Measurements from ENCODE around the gene DAP. TPM values are rescaled to one million over a fixed set of nuclear protein-coding genes. Genes with fewer than 3 reads are reported as not detected.
A peak's percentile ranks its signal among the peaks of the same experiment; 100 is the strongest.
"Not testable (repeated sequence)": the region's sequence is repeated elsewhere in the genome, so short reads cannot be mapped to it uniquely, and the experiment has no call there.

The DAP gene
- total RNA-seq, 1 donor from 2014 or later: 13.6 TPM

DNA sequence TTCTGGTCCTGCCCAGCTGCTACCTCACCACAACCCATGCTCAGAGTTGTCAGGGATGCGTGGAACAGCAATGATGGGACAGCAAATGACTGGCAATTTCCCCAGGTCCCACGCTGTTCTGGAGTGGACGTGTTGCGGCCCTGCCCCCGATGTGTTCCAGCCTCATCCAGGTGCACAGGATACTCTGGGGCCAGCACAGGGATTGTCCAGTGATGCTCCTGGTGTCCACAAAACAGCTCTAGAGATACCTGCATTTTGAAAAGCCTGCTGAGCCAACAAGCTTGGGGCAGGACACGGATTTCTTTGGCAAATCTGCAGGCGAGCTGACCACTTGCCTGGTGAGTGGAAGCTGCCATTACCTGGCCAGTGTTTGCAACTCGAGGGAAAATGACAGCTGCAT, 108.4 kb downstream of the DAP start:
- intact Hi-C loops (cut with DNase I): no loop called here
- ATAC-seq (ENCODE audit: poor library complexity) (peak; percentile 6), DNase-seq (no peak)

DNA sequence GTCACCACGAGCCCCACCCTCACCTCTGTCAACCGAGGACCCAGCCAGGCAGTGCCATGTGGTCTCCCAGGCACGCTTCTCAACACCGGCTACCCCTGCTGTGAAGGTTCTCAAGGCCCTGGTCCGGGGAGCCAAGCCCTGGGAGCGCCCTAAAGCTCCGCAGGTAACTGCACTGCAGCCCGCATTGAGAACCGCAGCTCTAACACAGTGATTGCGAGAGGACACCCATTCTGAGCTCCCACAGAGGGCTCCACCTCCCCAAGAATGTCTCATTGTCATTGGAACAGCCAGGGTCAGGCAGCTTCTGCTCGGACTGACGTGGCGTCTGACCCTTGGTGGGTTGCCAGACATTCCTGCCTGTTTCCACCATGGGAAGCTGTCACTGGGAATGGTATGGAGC, 108.9 kb downstream of the DAP start:
- intact Hi-C loops (cut with DNase I): no loop called here
- ATAC-seq (ENCODE audit: poor library complexity) (no peak), DNase-seq (no peak)

DNA sequence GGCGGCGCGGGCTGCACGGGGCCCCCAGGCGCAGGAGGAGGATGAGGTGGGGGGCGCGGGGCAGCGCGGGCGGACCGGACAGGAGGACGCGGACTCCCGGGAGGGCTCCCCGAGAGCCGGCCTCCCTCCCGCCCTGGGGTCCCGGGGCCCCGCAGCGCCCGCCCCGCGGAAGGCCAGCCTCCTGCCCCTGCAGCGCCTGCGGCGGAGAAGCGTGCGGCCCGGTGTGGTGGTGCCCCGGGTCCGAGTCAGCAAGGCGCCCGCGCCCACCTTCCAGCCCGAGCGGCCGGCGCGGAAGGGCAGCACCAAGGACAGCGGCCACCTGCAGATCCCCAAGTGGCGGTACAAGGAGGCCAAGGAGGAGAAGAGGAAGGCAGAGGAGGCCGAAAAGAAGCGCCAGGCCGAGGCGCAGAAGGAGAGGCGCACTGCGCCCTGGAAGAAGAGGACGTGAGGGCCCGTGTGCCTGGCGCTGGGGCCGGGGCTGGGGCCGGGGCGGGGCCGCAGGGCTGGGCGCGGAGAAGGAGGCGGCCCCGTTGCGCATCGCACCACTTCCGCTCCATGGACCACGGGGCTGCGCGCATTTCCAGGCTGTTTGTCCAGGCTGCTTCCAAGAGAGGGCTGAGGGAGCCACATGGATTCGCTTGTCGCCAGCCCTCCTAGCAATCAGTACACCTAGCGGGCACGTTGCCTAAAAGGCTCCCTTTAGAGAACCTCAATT, 111.2 kb downstream of the DAP start:
- ATAC-seq (ENCODE audit: poor library complexity) (no peak), DNase-seq (no peak)
- intact Hi-C loops (cut with DNase I): no loop called here

DNA sequence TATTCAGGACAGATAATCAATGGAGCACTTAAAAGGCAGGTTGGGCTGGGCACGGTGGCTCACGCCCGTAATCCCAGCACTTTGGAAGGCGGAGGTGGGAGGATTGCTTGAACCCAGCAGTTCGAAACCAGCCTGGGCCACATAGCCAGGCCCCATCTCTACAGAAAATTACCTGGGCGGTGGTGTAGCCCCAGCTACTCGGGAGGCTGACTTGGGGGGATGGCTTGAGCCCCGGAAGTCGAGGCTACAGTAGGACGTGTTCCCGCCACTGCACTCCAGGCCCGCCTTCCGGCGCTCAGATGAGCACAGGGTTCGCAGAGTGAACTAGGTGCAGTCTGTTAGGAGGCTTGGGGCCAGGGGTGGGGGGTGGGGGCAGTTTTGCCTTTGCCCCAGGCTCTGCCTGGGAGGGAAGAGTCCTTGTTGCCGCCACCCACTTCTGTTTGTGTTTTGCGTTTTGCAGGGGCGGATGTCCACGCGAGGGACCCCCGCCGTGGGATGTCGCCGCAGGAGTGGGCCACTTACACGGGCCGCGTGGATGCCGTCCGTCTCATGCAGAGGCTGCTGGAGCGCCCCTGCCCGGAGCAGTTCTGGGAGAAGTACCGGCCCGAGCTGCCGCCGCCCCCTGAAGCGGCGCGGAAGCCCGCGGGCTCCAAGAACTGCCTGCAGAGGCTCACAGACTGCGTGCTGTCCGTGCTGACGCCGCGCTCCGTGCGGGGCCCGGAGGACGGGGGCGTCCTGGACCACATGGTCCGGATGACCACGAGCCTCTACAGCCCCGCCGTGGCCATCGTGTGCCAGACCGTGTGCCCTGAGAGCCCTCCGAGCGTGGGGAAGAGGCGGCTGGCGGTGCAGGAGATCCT, 112.0 kb downstream of the DAP start:
- ATAC-seq (ENCODE audit: poor library complexity): no peak
- DNase-seq: no peak
- intact Hi-C loops (cut with DNase I): no loop called here

DNA sequence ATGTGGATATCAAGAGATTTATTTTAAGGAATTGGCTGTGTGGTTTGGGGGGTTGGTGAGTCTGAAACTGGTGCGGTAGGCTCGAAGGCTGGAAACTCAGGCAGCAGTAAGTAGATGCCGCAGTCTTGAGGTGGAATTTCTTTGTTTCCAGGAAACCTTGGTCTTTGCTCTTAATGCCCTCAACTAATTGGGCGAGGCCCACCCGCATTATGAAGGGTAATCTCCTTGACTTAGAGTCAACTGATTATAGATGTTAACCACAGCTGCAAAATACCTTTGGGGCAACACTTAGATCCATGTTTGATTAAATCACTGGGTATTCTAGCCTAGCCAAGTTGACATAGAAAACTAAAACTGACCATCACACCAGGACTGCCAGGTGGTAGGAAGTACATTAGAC, 113.4 kb downstream of the DAP start:
- intact Hi-C loops (cut with DNase I): no loop called here
- ATAC-seq (ENCODE audit: poor library complexity) (no peak), DNase-seq (no peak)

DNA sequence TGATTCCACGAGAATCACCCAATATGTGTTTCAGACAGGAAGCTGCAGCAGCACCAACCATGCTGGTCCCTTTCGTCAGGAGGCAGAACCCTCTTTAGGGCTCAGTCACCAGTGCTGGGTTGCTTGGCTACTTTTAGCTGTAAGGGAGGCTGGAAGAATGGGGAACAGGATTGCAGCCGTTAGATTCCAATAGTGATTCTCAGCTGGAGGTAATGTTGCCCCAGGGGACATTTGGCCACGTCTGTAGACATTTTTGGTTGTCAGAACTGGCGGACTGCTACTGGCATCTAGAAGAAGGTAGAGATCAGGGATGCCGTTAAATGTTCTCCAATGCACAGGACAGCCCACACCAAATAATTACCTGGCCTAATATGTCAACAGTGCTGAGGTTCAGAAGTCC, 115.4 kb downstream of the DAP start:
- intact Hi-C loops (cut with DNase I): no loop called here
- DNase-seq (no peak), ATAC-seq (ENCODE audit: poor library complexity) (no peak)

DNA sequence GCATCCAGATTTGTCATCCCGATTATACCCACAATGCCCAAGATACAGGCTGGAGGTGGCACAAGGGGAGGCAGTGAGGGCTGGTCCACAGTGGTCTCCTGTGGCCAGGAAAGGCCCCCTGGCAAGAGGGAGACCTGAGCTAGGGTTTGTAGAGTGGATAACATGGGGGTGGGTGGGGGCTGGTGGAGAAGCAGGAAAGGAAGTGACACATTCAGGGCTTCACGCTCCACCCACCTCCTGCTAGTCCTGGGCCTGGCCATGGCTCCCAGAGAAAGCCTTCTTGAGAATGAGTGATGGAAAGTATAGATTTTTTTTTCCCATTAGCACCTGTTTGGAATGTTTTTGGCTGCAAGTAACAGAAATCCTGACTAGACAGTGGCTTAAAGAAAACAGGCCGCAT, 115.9 kb downstream of the DAP start:
- ATAC-seq (ENCODE audit: poor library complexity): no peak
- no peak for DNase-seq
- intact Hi-C loops (cut with DNase I): no loop called here

DNA sequence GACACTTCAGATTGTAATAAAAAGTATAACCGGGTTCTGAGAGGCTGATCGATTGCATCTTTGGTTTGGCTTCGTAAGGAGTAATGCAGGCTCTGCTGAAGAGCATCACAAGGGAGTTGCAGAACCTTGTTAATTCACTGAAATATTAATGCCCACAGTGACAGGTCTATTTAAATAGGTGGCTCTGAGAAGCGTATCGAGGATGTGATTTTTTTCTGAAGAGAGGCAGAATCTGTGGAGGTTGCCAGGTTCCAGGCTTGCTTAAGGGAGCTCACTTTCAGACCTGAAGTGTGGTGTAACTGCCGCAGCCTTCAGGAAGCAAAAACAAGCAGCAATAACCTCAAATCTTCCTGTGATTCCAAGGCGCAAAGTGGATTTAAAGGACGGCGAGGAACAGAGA, 116.8 kb downstream of the DAP start:
- intact Hi-C loops (cut with DNase I): no loop called here
- no peak for ATAC-seq (ENCODE audit: poor library complexity)

DNA sequence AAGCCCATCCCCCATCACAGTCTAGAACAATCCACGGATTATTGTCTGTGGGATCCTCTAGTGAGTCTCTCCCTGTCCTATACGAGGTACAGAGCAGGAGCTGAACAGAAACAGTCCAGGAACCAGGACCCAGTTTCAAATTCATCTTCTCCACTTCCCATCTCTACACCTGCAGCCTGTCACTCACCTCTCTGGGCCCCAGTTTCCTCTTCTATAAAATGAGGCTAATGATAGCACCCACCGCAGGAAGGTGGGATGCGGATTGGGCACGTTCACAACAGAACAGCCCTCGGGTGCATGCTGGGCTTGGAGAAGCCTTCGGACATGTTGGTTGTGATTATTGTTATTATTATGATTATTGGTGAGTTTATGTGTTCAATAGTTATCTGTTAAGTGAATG, 118.7 kb downstream of the DAP start:
- intact Hi-C loops (cut with DNase I): no loop called here
- no peak for DNase-seq
- no peak for ATAC-seq (ENCODE audit: poor library complexity)

More for the DNA sequence above, 116.8 kb downstream of the DAP start:
- no peak for DNase-seq

DNA sequence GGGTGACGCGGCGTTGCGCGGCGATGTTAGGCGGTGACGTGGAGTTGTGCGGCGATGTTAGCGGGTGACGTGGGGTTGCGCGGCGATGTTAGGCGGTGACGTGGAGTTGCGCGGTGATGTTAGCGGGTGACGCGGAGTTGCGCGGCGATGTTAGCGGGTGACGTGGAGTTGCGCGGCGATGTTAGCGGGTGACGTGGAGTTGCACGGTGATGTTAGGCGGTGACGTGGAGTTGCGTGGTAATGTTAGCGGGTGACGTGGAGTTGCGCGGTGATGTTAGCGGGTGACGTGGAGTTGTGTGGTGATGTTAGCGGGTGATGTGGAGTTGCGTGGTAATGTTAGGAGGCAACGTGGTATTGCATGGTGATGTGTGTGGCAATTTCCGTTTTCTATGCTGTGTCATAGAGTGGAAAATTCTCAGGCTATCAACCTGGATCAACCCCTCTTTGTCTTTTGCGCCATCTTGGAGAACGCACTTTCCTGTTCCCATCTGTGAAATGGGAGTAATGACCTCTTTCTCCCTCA, 121.1 kb downstream of the DAP start:
- DNase-seq: no peak
- ATAC-seq (ENCODE audit: poor library complexity): no peak
- intact Hi-C loops (cut with DNase I): no loop called here

DNA sequence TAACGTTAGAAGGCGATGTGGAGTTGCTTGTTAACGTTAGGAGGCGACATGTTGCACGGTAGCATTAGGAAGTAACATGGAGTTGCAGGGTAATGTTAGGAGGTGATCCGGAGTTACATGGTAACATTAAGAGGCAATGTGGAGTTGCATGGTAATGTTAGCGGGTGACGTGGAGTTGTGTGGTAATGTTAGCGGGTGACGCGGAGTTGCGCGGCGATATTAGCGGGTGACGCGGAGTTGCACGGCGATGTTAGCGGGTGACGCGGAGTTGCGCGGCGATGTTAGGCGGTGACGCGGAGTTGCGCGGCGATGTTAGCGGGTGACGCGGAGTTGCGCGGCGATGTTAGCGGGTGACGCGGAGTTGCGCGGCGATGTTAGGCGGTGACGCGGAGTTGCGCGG, 122.3 kb downstream of the DAP start:
- ATAC-seq (ENCODE audit: poor library complexity); DNase-seq; intact Hi-C loops (cut with DNase I): not testable (repeated sequence)

DNA sequence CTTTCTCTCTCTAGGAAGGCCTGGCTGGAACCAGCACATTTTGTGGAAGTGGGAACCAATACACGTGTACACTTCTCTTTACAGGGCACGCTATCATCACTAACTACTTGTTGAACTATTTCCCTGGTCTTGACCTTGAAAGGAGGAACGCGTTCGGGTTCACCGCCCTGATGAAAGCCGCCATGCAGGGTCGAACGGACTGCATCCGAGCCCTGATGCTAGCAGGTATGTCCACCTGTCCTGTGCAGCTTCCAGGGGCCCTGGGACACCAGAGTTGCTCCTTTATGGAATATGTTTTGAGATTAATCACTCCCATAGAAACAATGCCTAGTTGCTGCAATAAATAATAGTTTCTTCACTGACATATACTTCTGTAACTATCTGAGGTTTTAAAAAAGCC, 123.1 kb downstream of the DAP start:
- intact Hi-C loops (cut with DNase I): no loop called here
- ATAC-seq (ENCODE audit: poor library complexity) (no peak), DNase-seq (no peak)

DNA sequence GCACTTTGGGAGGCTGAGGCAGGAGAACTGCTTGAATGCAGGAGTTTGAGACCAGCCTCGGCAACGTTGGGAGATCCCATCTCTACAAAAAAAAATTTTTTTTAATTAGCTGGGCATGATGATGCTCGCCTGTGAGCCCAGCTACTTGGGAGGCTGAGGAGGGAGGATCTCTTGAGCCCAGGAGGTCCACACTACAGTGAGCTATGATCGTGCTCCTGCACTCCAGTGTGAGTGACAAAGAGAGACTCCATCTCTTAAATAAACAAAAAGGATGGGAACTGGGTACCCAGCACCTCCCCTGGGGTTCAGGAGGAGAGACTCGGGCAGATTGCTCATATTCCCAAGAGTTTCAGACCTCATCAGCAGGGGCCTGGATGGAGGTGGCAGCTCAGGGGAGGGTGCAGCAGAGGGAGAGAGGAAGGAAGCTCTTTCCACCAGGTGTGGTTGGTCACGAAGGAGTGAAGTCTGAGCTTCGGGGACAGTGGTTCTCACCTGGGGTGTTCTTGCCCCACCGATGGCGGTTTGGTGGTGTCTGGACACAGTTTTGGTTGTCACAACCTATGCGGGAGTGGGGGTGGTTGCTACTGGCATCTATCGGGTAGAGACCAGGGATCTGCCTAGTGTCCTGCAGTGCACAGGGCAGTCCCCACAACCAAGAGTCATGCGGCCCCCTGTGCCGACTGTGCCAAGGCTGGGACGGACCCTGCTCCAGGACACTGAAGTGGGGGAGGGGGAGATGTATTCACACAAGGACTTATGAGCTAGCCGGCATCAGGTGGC, 124.5 kb downstream of the DAP start:
- DNase-seq (no peak), ATAC-seq (ENCODE audit: poor library complexity) (no peak)
- intact Hi-C loops (cut with DNase I): no loop called here

DNA sequence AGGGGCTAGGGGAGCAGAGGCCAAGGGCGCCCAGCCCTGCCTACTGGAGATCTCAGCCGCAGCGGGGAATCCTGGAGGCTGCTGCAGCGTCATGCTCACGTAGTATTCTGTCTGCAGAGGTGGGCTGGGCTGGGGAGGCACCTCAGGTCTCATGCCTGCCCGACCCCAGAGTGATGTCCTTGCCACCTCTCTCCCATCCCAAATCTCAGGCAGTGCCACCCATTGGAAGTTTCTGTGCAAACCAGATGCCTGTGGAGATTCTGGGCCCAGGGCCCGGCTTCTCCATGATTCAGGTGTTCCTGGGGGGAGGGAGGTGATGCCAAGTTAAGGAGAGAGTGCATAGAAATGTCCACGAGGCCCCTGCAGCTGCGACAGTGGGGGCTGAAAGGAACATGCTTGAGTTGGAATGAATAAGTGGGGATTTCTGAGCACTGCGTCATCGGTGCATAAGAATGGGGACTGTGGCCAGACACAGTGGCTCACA, 125.1 kb downstream of the DAP start:
- no peak for DNase-seq
- no peak for ATAC-seq (ENCODE audit: poor library complexity)
- intact Hi-C loops (cut with DNase I): no loop called here

DNA sequence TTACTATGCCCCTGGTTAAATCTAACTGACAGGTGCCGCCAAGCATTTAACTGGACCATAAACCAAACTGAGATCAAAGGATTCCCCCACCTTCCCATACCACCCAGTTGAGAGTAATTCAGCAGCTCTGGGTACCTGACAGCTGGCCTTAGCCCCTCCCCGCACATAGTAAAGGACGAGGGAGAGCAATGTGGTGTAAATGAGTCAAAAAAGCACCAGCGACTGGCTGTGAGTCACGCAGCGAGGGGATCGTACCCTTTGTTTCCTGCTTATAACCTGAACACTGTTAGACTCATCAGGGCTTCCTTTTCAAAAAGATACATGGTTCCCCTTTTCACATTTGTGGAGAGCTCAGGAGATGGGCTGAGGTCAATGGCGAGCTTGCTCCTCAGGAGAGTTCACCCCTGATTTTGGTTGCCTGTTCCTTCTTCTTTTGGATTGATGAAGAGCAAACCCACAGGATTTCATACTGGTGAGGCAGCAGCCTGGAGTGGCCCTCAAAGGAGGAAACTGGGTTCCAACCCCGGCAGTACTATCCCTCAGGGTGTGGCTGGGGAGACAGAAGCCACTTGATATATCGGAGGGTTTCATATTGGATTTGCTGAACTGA, 125.7 kb downstream of the DAP start:
- DNase-seq (no peak), ATAC-seq (ENCODE audit: poor library complexity) (no peak)
- intact Hi-C loops (cut with DNase I): no loop called here

DNA sequence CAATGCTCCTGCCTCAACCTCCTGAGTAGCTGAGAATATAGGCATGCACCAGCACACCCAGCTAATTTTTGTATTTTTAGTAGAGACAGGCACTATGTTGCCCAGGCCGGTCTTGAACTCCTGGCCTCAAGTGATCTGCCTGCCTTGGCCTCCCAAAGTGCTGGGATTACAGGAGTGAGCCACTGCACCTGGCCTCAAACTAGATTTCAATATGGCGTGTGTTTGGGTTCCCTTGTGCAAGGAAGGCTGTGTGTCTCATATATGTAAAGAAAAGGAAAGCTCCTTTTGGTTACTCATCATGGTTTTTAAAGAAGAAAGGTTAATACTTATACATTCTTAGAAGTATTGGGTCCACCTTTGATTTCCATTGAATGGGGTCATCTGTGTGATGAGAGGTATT, 126.5 kb downstream of the DAP start:
- intact Hi-C loops (cut with DNase I): no loop called here
- ATAC-seq (ENCODE audit: poor library complexity): no peak
- no peak for DNase-seq

DNA sequence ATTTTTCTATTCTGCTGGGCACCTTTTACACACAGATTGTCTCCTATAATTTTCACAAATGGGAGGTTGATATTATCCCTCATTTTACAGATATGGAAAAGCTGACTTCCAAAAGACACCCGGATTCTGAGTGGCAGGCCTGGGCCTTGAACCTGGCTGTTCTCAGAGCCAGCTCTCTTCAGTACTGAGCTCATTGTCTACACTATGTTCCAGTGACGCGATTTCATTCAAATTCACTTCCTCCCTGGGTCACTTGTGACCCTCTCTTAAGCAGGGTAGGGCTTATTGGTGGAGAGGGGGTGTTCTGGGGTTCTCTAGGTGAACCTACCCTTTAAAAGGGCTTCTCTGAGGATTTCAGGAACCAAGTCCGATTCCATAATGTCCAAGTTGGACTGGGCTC, 127.0 kb downstream of the DAP start:
- DNase-seq (no peak), ATAC-seq (ENCODE audit: poor library complexity) (no peak)
- intact Hi-C loops (cut with DNase I): no loop called here

DNA sequence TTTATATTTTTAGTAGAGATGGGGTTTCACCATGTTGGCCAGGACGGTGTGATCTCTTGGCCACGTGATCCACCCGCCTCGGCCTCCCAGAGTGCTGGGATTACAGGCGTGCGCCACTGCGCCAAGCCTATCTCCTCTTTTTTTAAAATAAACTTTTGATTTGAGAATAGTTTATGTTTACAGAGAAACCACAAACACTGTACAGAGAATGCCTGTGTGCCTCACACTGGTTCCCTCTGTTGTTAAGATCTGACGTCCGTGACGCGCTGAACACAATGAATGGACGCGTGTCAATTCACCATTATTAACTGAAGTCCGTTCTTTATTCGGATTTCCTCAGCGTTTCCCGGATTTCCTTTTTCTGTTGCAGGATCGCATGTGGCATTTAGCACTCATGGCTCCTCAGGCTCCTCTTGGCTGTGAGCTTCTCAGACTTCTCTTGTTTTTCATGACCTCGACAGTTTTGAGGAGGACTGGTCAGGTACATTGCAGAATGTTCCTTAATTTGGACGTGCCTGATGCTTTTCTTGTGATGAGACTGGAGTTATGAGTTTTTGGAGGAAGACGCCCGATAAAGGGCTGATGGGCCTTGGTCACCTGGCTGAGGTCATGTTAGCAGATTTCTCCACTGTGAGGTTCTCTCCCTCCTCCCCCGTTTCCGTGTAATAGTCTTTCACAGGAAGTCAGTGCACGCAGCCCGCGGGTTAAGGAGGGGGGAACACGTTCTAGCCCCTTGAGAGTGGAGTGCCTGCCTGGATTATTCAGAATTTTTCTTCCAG, 127.6 kb downstream of the DAP start:
- ATAC-seq (ENCODE audit: poor library complexity) (no peak), DNase-seq (no peak)
- intact Hi-C loops (cut with DNase I): no loop called here

Data from Right ventricle myocardium superior (tissue), 1 donor.